H9 (cell line): ENCODE measurements around the gene RNF208. TPM values are rescaled to one million over a fixed set of nuclear protein-coding genes. Genes with fewer than 3 reads are reported as not detected.

Experiments
- DNase-seq: peaks from one replicate; pipeline ENCODE4 v3.0.0-alpha.2; 2017
- H2AFZ ChIP-seq: one replicate; pipeline ENCODE4 v1.6.1; 2013; ENCODE audit warnings: mild to moderate bottlenecking, low read length, control low read depth, moderate library complexity
- H2AK5ac ChIP-seq: 2 replicates; pipeline ENCODE4 v1.6.1; 2013; ENCODE audit warnings: low read length, control low read depth, mixed read lengths; ENCODE audit not compliant: insufficient read length
- H2BK120ac ChIP-seq: one replicate; pipeline ENCODE4 v1.6.1; 2013; ENCODE audit warnings: low read depth, mild to moderate bottlenecking, low read length, control low read depth, inconsistent platforms; ENCODE audit not compliant: poor library complexity, severe bottlenecking
- H2BK12ac ChIP-seq: 2 replicates; pipeline ENCODE4 v1.6.1; 2013; ENCODE audit warnings: low read length, control low read depth, mixed read lengths, low read depth; ENCODE audit not compliant: insufficient read length
- H2BK15ac ChIP-seq: 2 replicates; pipeline ENCODE4 v1.6.1; 2013; ENCODE audit warnings: low read depth, low read length, control low read depth
- H2BK20ac ChIP-seq: one replicate; pipeline ENCODE4 v1.6.1; 2013; ENCODE audit warnings: low read depth, mild to moderate bottlenecking, low read length, control low read depth, inconsistent platforms; ENCODE audit not compliant: poor library complexity, severe bottlenecking
- H2BK5ac ChIP-seq: 2 replicates; pipeline ENCODE4 v1.6.1; 2013; ENCODE audit warnings: low read length, control low read depth, mixed read lengths; ENCODE audit not compliant: insufficient read length
- H3K14ac ChIP-seq: 2 replicates; pipeline ENCODE4 v1.6.1; 2013; ENCODE audit warnings: low read length, control low read depth; ENCODE audit not compliant: insufficient read depth
- H3K18ac ChIP-seq: 2 replicates; pipeline ENCODE4 v1.6.1; 2013; ENCODE audit warnings: low read depth, mild to moderate bottlenecking, mixed read lengths, low read length, control low read depth; ENCODE audit not compliant: insufficient read length
- H3K23ac ChIP-seq: 2 replicates; pipeline ENCODE4 v1.6.1; 2013; ENCODE audit warnings: low read length, control low read depth, mixed read lengths, low read depth; ENCODE audit not compliant: insufficient read length
- H3K23me2 ChIP-seq: 2 replicates; pipeline ENCODE4 v1.6.1; 2013; ENCODE audit warnings: low read depth, mild to moderate bottlenecking, mixed read lengths, low read length, control low read depth; ENCODE audit not compliant: insufficient read length, poor library complexity, severe bottlenecking
- H3K27ac ChIP-seq: 2 replicates; pipeline ENCODE4 v1.5.1; 2013; ENCODE audit warnings: low read length, control low read depth, mixed read lengths, low read depth; ENCODE audit not compliant: insufficient read length
- H3K27me3 ChIP-seq: 2 replicates; pipeline ENCODE4 v1.6.1; 2013; ENCODE audit warnings: low read length, control low read depth, inconsistent platforms; ENCODE audit not compliant: insufficient read depth
- H3K4ac ChIP-seq: 2 replicates; pipeline ENCODE4 v1.6.1; 2013; ENCODE audit warnings: low read depth, mild to moderate bottlenecking, control low read depth, inconsistent platforms, low read length, moderate library complexity
- H3K4me1 ChIP-seq: 2 replicates; pipeline ENCODE4 v1.6.1; 2013; ENCODE audit warnings: low read length, control low read depth, inconsistent platforms; ENCODE audit not compliant: insufficient read depth
- H3K4me2 ChIP-seq: 2 replicates; pipeline ENCODE4 v1.6.1; 2013; ENCODE audit warnings: low read length, control low read depth, mixed read lengths; ENCODE audit not compliant: insufficient read length, insufficient read depth
- H3K56ac ChIP-seq: 2 replicates; pipeline ENCODE4 v1.6.1; 2013; ENCODE audit warnings: low read depth, mild to moderate bottlenecking, mixed read lengths, low read length, control low read depth; ENCODE audit not compliant: insufficient read length
- H3K79me1 ChIP-seq: 2 replicates; pipeline ENCODE4 v1.6.1; 2013; ENCODE audit warnings: low read depth, mild to moderate bottlenecking, moderate library complexity, low read length, control low read depth, inconsistent platforms; ENCODE audit not compliant: insufficient read depth, poor library complexity, severe bottlenecking
- H3K79me2 ChIP-seq: 2 replicates; pipeline ENCODE4 v1.6.1; 2013; ENCODE audit warnings: low read length, control low read depth, inconsistent platforms; ENCODE audit not compliant: insufficient read depth
- H3K9ac ChIP-seq: 2 replicates; pipeline ENCODE4 v1.6.1; 2013; ENCODE audit warnings: low read length, control low read depth, mixed read lengths; ENCODE audit not compliant: insufficient read length; ENCODE audit errors: extremely low read depth
- H3K9me3 ChIP-seq: one replicate; pipeline ENCODE4 v1.6.1; 2013; ENCODE audit warnings: low read depth, low read length, inconsistent platforms; ENCODE audit not compliant: control insufficient read depth
- H3T11ph ChIP-seq: one replicate; pipeline ENCODE4 v1.6.1; 2013; ENCODE audit warnings: mild to moderate bottlenecking, low read length, control low read depth, inconsistent platforms
- H4K20me1 ChIP-seq: one replicate; pipeline ENCODE4 v1.6.1; 2013; ENCODE audit not compliant: control insufficient read depth, insufficient read length, insufficient read depth
- H4K5ac ChIP-seq: 2 replicates; pipeline ENCODE4 v1.6.1; 2013; ENCODE audit warnings: low read depth, mild to moderate bottlenecking, mixed read lengths, low read length, control low read depth; ENCODE audit not compliant: insufficient read length
- H4K8ac ChIP-seq: replicated peaks from 2 replicates; pipeline ENCODE4 v1.6.1; 2013; ENCODE audit warnings: low read length, control low read depth, mixed read lengths, low read depth; ENCODE audit not compliant: insufficient read length
- H4K91ac ChIP-seq: 2 replicates; pipeline ENCODE4 v1.6.1; 2013; ENCODE audit warnings: low read depth, mild to moderate bottlenecking, moderate library complexity, mixed read lengths, low read length, control low read depth; ENCODE audit not compliant: insufficient read length
- H3K27ac Mint-ChIP-seq, 3 experiments: 2 replicates in 2 of 3; 3 replicates in 1 of 3; pipeline ENCODE4 v1.8.0; 2020 to 2021; ENCODE audit warnings: mixed read lengths in 3 of 3, mild to moderate bottlenecking in 1 of 3, moderate library complexity in 1 of 3
- H3K27me3 Mint-ChIP-seq: 2 replicates; pipeline ENCODE4 v1.8.0; 2021; ENCODE audit warnings: low read depth, mild to moderate bottlenecking, moderate library complexity, mixed read lengths
- H3K36me3 Mint-ChIP-seq, 3 experiments: 2 replicates in 2 of 3; 3 replicates in 1 of 3; pipeline ENCODE4 v1.8.0; 2020 to 2021; ENCODE audit warnings: low read depth in 3 of 3, mixed read lengths in 3 of 3; ENCODE audit not compliant: insufficient read depth in 1 of 3
- H3K4me1 Mint-ChIP-seq, 2 experiments: 2 replicates each; pipeline ENCODE4 v1.8.0; 2020; ENCODE audit warnings: mixed read lengths in 2 of 2
- H3K4me3 Mint-ChIP-seq, 2 experiments: 2 replicates in 1 of 2; 3 replicates in 1 of 2; pipeline ENCODE4 v1.8.0; 2020 to 2021; ENCODE audit warnings: mild to moderate bottlenecking in 2 of 2, mixed read lengths in 2 of 2, moderate library complexity in 1 of 2
- H3K9me3 Mint-ChIP-seq, 2 experiments: 2 replicates in 1 of 2; 3 replicates in 1 of 2; pipeline ENCODE4 v1.8.0; 2020; ENCODE audit warnings: mild to moderate bottlenecking in 2 of 2, mixed read lengths in 2 of 2, moderate library complexity in 1 of 2
- CTCF ChIP-seq: fragments of 200-600 bp; sonication (generic); conservative IDR thresholded peaks from 3 replicates; pipeline ENCODE4 v1.8.0; 2021; ENCODE audit warnings: antibody characterized with exemption, mild to moderate bottlenecking
- WGBS: extraction: QIAGEN DNeasy Blood & Tissue Kit; methylation state at CpG from one replicate; pipeline ENCODE4 v1.1.7; 2013; ENCODE audit warnings: missing lambda C conversion rate, low lambda C conversion rate, mixed read lengths; ENCODE audit not compliant: insufficient read length; ENCODE audit errors: extremely low coverage; 5-methylcytosine and 5-hydroxymethylcytosine counted together
- total RNA-seq: library from RNA; stranded (reverse); gene quantifications from 2 replicates; pipeline ENCODE4 v1.2.1, GENCODE V29; 2021

RNF208 gene
- total RNA-seq, 1 experiment from 2014 or later: 7.7 TPM

DNA sequence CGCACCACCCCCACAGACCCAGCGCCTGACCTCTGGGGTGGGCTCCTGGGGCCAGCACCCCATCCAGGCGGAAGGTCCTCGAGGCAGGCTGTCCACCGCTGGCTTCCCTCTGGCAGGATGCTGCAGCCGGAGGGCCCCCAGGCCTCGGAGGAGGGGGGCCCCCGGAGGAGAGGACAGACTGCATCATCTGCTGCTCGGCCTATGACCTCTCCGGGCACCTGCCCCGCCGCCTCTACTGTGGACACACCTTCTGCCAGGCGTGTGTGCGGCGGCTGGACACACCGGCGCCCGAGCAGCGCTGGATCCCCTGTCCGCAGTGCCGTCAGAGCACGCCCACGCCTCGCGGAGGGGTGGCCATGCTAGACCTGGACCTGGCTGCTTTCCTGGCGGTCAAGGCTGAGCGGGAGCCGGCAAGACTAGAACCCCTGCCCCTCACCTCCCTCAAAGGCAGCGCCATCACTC is 6.5 kb upstream of the RNF208 start:
- Histone ChIP-seq H2BK20ac (no peak overlapping the region), H2BK120ac (no peak overlapping the region), H4K91ac (no peak overlapping the region), H4K8ac (no peak overlapping the region), H3K4ac (no peak overlapping the region), H4K5ac (no peak overlapping the region), H3K9ac (no peak overlapping the region), H3K79me1 (no peaks in the 10 kb centered on the region), H3K4me1 (no peaks in the 10 kb centered on the region), H3K23me2 (peaks cover 9% of the 10 kb centered on the region), H3K27ac (no peak overlapping the region), H3K4me2 (no peak overlapping the region), H2AFZ (no peak overlapping the region), H3K79me2 (no peaks in the 10 kb centered on the region), H3K23ac (no peak overlapping the region), H3K27me3 (no peaks in the 10 kb centered on the region), H3K9me3 (no peaks in the 10 kb centered on the region), H2BK5ac (no peak overlapping the region), H3T11ph (no peak overlapping the region), H3K18ac (no peak overlapping the region), H2AK5ac (no peak overlapping the region), H4K20me1 (no peaks in the 10 kb centered on the region), H3K14ac (no peak overlapping the region), H2BK15ac (no peak overlapping the region), H2BK12ac (no peak overlapping the region), H3K56ac (no peak overlapping the region)
- no peak for DNase-seq
- no peaks in the 10 kb centered on the region; the same call in 1 of the 2 replicates for H3K27me3 Mint-ChIP-seq
- WGBS: no CpG with 5 or more reads among the region's 29 CpGs
- no peaks in the 10 kb centered on the region for H3K36me3 Mint-ChIP-seq
- H3K4me1 Mint-ChIP-seq: peaks cover 2 to 3% of the 10 kb centered on the region in 2 experiments
- H3K4me3 Mint-ChIP-seq: no peak overlapping the region
- H3K27ac Mint-ChIP-seq: no peak overlapping the region
- H3K9me3 Mint-ChIP-seq: no peaks in the 10 kb centered on the region
- TF ChIP-seq CTCF: no peak
